Activated CD4-positive, alpha-beta T cell treated with anti-CD3 and anti-CD28 coated beads, Interleukin-2, amount 50 U/mL, for 16 hours (primary cell): ENCODE results near the gene PHPT1.
"Not testable (repeated sequence)": the region's sequence is repeated elsewhere in the genome, so short reads cannot be mapped to it uniquely, and the experiment has no call there.

Experiments used
- DNase-seq: peaks from one replicate; pipeline ENCODE4 v3.0.0-alpha.2; 2020

The PHPT1 gene

GRCh38 chr9:136861874-136862457, 12.8 kb downstream of the PHPT1 start:
- DNase-seq: no peak

DNA sequence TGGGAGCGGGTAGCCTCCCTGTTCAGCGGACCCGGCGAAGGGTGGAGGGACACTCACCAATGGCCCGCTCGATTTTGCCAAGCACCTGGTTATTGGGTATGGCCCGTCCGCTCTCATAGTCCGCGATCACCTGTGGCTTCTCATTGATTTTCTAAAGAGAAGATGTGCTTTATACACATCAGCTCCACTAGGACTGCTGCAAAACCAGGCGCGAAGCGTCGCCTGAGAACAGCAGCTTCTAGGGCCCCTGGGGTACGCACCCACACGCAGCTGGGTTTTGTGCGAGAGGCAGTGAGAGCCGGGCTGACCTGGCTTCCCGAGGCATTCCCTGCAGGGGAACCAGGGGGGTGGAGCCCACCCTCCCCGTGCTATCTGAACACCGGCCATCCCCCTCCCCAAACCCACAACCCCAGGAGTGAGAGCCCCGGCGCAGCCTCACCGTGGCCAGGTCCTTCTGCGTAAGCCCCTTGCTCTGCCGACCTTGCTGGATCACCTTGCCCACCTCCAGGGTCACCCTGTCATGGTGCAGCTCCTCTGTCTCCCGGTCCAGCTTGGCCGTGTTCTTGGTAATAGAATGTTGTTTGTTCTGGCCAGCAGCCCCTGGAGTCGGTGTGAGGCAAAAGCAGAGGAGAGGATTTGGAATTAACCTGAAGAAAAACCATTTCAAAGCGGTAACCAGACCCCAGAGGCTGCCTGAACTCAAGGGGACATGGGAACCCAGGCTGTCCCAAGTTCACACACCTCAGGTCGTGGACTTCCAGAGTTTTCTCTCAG, 13.8 kb downstream of the PHPT1 start:
- no peak for DNase-seq

DNA sequence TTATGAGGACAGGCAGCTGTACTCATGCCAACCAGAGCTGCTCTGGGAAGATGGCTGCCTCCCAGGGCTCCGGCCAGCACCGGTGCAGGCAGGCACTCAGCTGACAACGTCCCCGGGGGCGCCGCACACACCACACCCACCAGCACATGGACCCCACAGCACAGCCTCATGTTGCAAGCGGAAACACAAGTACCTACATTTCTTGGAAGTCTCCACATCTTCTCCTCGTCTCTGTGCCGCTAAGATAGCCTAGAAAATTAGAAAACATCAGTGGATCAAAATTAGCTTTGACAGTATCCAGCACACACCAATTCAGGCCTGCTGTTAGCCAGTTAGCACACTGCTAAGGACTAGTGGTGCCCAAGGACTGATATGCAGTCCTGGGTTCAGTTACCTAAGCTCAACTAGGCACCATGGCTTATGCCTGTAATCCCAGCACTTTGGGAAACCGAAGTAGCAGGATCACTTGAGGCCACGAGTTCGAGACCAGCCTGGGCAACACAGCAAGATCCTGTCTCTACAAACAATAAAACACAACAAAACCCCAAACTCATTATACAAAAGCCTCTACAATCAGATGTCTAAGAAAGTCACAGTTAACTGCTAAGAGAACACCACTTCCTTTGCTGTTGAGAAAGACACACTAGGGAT, 14.5 kb downstream of the PHPT1 start:
- DNase-seq: no peak

DNA sequence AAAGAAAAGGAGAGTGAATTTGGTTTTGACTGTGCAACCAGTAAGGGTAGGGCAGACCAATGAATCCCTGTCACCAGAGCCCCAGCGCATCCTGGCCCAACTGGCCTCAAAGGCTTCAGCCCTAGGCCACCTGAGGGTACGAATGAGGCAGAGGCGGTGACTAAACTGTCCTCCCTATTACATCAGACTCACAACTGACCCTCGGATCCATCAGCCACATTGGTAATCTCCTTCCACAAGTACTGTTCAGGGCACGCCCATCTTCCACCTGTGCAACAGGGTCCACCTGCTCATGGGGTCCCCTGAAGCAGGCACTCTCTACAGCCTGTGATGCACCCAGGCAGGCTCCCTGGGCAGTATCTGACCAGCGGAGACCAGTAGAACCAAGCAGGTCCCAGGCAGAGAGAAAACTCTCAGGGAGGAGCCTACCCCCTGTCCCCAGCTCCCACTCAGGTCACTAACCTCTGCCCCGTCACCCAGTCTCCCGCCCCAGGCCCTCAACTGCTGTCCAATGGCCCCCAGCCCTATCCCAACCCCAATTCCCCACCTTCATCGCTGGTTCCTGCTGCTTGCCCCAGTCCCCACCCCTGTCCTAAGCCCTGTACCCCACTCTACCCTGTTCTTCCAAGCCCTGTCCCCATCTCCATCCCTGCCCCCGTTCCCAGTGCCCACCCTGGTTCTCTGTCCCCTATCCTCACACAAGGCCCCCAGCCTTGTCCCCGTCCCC, 16.0 kb downstream of the PHPT1 start:
- DNase-seq: no peak

DNA sequence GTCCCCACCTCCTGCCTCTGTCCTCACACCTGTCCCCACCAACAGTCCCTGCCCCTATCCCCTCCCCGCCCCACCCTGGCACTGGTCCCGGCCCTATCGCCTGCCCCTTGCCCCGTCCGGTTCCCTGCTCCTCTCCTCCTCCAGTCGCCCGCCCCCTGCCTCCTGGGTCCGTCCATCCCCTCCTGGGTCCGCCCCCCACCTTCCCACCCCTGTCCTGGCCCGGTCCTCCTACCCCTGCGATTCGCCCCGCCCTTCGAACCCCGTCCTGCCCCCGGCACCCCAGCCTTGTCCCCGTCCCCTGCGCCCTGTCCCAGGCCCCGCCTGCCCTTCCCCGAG, 16.5 kb downstream of the PHPT1 start:
- peak; percentile 22 for DNase-seq

- DNase-seq: not testable (repeated sequence)
Observed at GRCh38 chr9:136866898-136867421, 17.8 kb downstream of the PHPT1 start.

DNA sequence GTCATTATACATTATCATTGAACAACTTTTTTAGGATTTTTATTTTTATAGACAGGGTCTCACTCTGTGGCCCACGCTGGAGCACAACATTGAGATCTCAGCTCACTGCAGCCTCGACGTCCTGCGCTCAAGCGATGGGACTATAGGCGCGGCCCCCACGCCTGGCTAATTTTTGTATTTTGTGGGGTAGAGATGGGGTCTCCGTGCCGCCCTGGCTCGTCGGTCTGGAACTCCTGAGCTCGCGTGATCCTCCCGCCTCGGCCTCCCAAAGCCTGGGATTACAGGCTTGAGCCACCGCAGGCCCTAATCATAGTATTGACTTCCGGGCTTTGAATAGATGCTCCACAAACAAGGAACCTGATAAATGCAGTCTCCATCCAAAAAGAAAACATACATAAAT, 18.3 kb downstream of the PHPT1 start:
- no peak for DNase-seq

DNA sequence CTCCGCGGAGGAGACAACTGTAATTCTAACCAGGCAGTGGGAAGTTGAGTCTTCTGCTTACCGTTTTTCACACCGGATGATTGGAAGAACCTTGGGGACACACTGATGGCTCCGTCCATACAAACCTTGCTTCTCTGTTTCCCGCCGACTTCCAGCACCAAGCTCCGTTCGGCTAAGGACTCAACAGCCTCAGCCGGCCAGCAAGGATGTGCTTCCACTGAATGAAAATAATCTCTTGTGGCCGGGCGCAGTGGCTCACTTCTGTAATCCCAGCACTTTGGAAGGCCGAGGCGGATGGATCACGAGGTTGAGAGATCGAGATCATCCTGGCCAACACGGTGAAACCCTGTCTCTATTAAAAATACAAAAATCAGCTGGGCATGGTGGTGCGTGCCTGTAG, 18.7 kb downstream of the PHPT1 start:
- no peak for DNase-seq

GRCh38 chr9:136868644-136869043, 19.4 kb downstream of the PHPT1 start:
- no peak for DNase-seq

GRCh38 chr9:136869611-136870010, 20.4 kb downstream of the PHPT1 start:
- not testable (repeated sequence) for DNase-seq

- no peak for DNase-seq
Observed at GRCh38 chr9:136875155-136875554, 25.9 kb downstream of the PHPT1 start.

- no peak for DNase-seq
Observed at GRCh38 chr9:136876476-136876875, 27.3 kb downstream of the PHPT1 start.

DNA sequence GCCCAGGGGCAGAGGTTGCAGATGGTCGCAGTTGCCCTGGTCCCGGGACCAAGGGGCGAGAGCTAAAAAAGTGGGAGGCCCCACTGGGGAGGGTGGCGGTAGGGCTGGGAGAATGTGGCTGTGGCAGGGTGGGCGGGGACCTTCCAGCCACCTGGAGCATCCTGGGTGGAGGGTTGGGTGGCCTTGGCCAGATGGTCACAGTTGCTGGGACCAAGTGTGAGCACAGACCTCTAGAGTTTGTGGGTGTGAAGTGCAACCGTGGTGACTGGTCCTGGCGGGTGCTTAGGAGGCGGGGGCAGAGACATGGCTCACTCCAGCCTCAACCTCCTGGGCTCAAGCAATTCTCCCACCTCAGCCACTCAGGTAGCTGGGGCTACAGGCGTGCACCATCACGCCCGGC, 31.4 kb downstream of the PHPT1 start:
- no peak for DNase-seq

- DNase-seq: peak; percentile 89
Observed at GRCh38 chr9:136881691-136882108, 32.5 kb downstream of the PHPT1 start.

GRCh38 chr9:136882109-136882946, 33.1 kb downstream of the PHPT1 start:
- DNase-seq: peak; percentile 96

DNA sequence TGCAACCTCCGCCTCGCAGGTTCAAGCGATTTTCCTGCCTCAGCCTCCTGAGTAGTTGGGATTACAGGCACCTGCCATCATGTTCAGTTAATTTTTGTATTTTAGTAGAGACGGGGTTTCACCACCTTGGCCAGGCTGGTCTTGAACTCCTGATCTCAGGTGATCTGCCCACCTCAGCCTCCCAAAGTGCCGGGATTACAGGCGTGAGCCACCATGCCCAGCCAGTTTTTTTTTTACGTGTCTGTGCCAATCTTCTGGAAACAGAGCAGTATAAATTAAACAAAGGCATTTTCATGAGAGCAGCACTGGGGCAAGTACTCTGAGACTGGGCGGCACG, 33.7 kb downstream of the PHPT1 start:
- not testable (repeated sequence) for DNase-seq

DNA sequence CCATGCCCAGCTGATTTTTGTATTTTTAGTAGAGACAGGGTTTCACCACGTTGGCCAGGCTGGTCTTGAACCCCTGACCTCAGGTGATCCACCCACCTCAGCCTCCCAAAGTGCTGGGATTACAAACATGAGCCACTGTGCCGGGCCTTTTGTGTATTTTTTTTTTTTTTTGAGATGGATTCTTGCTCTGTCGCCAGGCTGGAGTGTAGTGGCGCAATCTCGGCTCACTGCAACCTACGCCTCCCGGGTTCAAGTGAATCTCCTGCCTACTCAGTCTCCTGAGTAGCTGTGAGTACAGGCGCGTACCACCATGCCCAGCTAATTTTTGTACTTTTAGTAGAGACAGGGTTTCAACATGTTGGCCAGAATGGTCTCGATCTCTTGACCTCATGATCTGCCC, 34.5 kb downstream of the PHPT1 start:
- not testable (repeated sequence) for DNase-seq

DNA sequence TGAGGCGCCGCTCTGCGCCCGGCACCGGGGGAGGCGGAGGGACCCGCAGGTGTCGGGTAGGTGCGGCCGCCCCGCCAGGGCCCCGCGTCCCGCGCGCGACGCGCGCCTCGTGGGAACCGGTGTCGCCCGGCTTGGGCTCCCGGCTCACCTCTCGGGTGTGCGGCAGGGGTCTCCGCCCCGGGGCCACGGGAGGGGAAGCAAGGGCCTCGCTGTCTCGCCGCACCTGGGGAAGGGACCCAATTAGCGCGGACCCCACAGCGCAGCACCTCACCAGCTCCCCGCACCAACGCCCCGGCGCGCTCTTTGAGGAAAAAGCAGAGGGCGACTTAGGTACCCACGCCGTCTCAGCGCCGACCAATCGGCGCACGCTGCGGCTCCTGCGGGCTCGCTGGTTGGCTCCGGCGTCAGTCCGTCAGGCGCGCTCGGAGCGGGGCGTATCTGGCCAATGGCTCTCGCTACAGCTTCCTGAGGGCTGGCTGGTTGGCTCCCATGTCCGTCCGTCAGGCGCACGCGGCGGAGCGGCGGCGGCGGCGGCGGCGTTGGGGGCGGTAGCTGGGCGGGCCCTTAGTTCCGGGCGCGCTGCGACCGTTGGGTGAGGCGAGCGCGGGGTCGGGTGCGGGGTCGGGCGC, 36.9 kb downstream of the PHPT1 start, which contains the start of gene TRAF2:
Gene TRAF2 (plus strand): TSS at position 567 of the 629 bp plus-strand sequence. CDS start 12,225 bp downstream, outside the sequence.
- DNase-seq: peak; percentile 99

GRCh38 chr9:136886610-136887597, 37.7 kb downstream of the PHPT1 start:
- DNase-seq: peak; percentile 45

GRCh38 chr9:136888454-136888853, 39.2 kb downstream of the PHPT1 start:
- DNase-seq: no peak

- DNase-seq: no peak
Observed at GRCh38 chr9:136889858-136890257, 40.6 kb downstream of the PHPT1 start.
